Measurements from ENCODE around the gene ZFHX3.

GRCh38 chr16:72937916-72938794, 109.8 kb downstream of the ZFHX3 start:
- TF ChIP-seq, protein P1, sequence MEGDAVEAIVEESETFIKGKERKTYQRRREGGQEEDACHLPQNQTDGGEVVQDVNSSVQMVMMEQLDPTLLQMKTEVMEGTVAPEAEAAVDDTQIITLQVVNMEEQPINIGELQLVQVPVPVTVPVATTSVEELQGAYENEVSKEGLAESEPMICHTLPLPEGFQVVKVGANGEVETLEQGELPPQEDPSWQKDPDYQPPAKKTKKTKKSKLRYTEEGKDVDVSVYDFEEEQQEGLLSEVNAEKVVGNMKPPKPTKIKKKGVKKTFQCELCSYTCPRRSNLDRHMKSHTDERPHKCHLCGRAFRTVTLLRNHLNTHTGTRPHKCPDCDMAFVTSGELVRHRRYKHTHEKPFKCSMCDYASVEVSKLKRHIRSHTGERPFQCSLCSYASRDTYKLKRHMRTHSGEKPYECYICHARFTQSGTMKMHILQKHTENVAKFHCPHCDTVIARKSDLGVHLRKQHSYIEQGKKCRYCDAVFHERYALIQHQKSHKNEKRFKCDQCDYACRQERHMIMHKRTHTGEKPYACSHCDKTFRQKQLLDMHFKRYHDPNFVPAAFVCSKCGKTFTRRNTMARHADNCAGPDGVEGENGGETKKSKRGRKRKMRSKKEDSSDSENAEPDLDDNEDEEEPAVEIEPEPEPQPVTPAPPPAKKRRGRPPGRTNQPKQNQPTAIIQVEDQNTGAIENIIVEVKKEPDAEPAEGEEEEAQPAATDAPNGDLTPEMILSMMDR (IDR thresholded peaks at IDR 0.05): no peak
- no peak for TF ChIP-seq POLR2A (IDR thresholded peaks at IDR 0.05)

All from uterus (tissue), 2 donors.